GM18951 (cell line): ENCODE measurements around the gene KRTAP15-1.

Experiments used
- POLR2A ChIP-seq: IDR thresholded peaks from 4 replicates; pipeline ENCODE4 v1.6.1; 2011; ENCODE audit warnings: mild to moderate bottlenecking; ENCODE audit not compliant: insufficient read length, insufficient read depth; ENCODE audit errors: extremely low read depth
- in situ Hi-C: fragments of 300-500 bp; cut with MboI; formaldehyde crosslinking; loops from one replicate; pipeline ENCODE4 v1.12.0; 2022; ENCODE audit warnings: low sequenced_read_pairs, mixed read lengths, inconsistent platforms; ENCODE audit not compliant: unreplicated experiment

KRTAP15-1 gene, protein sequence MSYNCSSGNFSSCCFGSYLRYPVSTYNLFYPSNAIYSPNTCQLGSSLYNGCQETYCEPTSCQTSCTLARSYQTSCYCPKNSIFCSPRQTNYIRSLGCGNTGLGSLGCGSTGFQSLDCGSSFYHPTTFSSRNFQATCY

DNA sequence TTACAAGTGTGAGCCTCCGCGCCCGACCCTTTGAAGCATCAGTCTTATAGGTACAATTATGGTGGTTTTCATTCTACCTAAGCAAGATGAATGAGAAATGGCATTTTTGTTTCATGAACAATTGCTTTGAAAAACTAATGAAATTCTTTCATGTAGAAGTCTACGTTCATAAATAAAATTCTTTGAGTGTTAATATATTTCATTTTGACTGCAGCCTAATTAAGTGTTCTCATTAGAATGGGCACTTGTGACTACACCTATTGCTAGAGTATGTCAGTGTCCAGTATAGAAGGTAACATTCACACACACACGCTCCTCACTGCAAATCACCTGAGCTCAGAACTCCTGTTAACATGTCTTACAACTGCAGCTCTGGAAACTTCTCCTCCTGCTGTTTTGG, at the start of gene KRTAP15-1:
TSS of gene KRTAP15-1 (plus strand) at position 301 of the 400 bp plus-strand sequence. CDS start at position 354, 53 bp downstream.
- in situ Hi-C loops, result no loop called here
- TF ChIP-seq POLR2A, result no peak

DNA sequence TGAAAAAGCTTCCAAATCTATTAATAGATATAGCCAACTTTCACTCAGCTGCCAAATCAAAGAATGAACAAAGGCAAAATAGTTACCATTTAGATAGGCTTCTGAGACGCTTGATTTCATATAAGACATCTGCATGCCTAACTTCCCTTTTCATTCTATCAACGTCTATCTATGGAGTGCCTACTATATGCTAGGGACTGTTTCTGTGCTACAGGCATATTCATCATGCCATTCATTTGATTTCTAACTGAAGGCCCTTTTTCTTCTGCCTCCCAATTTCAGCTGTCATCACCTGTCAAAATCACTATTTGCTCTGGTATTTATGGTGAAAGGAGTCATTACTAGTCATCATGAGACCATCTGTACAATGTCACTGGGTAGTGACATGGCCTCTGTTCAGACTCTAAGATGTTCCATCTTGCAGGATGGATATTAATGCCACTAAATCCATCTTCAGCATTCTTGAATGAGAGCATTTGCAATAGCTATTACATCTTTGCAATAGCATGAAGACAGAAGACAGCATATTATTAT, 48.5 kb upstream of the KRTAP15-1 start:
- no peak for TF ChIP-seq POLR2A

DNA sequence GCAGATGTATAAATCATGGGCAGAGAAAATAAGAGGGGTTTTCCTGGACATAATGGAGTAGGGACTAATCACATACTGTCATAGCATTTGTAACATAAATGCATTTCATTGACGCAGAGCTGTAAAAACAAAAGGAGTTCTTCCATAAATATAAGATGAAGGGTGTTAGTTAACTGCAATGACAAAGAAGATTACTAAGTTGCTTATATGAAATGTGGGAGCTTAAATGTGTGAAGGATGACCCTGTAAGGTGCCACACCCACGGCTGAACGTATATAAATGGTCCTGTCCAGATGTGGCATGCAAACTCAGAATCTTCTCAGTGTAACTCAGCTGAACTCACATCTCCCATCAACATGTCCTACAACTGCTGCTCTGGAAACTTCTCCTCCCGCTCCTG, 44.3 kb upstream of the KRTAP15-1 start, which contains the start of gene KRTAP13-1:
TSS of gene KRTAP13-1 (plus strand) at position 301 of the 400 bp plus-strand sequence. CDS start at position 357, 56 bp downstream.
- in situ Hi-C loops, result no loop called here
- TF ChIP-seq POLR2A, result no peak

More for the DNA sequence above, 48.5 kb upstream of the KRTAP15-1 start:
- in situ Hi-C loops, result no loop called here

DNA sequence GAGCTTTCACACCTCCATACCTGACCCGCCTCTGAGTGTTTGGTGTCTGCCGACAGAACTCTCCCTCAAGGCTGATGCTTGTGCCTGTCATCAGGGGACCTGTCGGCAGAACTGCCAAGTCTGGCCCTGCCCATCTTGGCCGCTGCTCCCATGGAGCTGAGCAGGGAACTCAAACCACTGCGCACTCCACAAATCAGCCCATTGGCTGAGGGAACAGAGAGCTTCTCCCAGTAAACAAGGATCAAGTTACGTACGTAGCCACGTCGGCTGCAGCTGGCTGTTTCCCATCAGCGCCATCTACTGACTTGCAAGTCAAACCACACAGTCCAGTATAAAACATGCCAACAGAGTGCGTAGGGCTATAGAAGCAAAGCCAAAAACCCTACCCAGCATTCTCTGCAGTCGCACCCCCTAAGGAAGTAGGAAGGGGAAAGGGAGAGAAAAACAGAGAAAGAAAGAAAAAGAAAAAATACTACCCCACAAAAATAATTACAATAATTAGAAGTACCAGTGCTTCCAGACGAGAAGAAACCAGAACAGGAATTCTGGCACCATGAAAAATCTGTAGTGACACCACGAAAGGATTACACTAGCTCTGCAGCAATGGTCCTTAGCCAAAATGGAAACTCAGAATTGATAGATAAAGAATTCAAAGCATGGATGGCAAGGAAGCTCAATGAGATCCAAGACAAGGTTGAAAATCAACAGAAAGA, 31.1 kb upstream of the KRTAP15-1 start:
- TF ChIP-seq POLR2A, result no peak
- in situ Hi-C loops, result no loop called here

DNA sequence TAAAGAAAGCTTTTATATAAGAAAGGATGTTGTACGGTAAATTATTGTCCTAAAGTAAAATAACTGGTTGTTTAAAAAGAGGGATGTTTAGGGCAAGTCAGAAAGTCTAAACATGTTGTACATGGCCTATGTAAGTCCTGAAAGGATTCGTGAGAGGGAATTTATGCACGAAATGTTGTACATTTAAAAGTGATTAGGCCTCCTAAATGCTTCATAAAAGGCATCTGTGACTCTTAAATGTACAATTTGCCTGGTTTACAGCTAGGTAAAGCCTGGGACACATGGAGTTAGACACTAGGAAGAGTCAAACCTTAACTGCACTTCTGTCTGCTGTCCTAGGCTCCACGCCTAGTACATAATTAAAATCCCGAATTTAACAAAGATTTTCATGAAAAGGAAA, 24.1 kb upstream of the KRTAP15-1 start:
- no peak for TF ChIP-seq POLR2A
- in situ Hi-C loops, result no loop called here

DNA sequence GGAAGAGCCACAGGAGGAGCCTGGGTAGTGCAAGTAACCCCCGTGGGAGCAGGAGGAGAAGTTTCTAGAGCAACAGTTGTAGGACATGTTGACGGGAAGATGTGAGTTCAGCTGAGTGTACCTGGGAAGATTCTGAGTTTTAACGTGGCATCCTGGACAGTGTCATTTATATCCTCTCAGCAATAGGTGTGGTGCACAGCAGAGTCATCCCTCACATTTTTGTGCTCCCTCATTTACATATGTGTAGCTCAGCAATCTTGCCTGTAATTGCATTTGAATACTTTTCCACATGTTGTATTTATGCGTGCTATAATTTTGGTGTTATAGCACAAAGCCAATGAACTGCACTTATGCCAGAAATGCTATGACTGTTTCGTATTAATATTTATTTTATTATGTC, 14.2 kb upstream of the KRTAP15-1 start, which contains the start of gene KRTAP13-3:
TSS of gene KRTAP13-3 (minus strand) at position 101 of the 400 bp plus-strand sequence. CDS start at position 87, 14 bp downstream.
- in situ Hi-C loops, result no loop called here
- no peak for TF ChIP-seq POLR2A

DNA sequence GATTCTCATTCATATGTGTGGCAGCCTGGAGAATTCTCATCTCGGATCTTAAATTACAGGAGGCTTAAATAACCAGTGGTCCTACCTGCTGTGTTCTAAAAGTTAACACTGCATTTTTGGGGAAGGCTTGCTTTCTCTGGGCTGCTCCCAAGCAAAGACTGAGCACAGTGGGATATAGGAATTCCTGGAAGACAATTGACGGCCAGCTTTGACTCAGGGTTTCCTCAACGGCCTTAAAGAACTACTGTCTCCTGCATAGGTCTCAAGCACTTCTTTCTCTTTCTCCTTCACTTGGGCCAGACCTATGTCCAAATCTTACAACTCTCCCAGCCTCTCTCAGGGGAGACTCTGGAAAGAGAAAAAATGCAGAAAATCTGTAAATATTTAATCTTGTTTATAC, 13.3 kb upstream of the KRTAP15-1 start:
- TF ChIP-seq POLR2A, result no peak
- in situ Hi-C loops, result no loop called here

DNA sequence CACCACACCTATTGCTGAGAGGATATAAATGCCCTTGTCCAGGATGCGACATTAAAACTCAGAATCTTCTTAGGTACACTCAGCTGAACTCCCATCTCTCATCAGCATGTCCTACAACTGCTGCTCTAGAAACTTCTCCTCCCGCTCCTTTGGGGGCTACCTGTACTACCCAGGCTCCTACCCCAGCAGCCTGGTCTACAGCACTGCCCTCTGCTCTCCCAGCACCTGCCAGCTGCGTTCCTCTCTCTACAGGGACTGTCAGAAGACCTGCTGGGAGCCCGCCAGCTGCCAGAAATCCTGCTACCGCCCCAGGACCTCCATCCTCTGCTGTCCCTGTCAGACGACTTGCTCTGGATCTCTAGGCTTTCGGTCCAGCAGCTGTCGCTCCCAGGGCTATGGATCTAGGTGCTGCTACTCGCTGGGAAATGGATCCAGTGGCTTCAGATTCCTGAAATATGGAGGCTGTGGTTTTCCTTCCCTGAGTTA, 9.9 kb upstream of the KRTAP15-1 start, which contains the start of gene KRTAP13-4:
TSS of gene KRTAP13-4 (plus strand) at position 51 of the 486 bp plus-strand sequence. CDS start at position 107, 56 bp downstream.
- in situ Hi-C loops, result no loop called here

DNA sequence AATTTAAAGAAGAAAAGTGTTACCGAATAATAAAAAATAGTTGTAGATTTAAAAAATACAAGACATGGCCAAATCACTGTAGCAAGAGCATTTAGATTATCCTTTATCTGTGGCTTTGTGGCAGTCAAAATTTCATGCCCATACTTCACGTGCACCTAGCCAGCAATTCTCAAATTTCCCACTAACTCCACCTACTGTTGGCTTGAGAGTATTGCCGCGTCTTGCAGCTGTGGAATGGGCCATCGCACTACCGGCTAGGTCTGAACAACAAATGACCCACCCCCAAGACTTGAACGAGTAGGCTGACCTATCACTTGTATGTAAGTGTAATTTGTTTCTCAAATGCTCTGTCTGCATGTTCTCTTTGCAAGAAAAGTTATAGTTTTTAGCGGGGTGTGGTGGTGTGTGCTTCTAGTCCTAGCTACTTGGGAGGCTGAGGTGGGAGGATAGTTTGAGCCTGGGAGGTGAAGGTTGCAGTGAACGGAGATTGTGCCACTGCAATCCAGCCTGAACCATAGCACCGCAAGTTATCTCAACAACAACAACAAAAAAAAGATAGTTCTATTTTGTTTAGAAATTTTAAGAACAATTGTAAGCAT, 5.9 kb upstream of the KRTAP15-1 start:
- TF ChIP-seq POLR2A, result no peak
- in situ Hi-C loops, result no loop called here

More for the DNA sequence above, 9.9 kb upstream of the KRTAP15-1 start, which contains the start of gene KRTAP13-4:
- no peak for TF ChIP-seq POLR2A

DNA sequence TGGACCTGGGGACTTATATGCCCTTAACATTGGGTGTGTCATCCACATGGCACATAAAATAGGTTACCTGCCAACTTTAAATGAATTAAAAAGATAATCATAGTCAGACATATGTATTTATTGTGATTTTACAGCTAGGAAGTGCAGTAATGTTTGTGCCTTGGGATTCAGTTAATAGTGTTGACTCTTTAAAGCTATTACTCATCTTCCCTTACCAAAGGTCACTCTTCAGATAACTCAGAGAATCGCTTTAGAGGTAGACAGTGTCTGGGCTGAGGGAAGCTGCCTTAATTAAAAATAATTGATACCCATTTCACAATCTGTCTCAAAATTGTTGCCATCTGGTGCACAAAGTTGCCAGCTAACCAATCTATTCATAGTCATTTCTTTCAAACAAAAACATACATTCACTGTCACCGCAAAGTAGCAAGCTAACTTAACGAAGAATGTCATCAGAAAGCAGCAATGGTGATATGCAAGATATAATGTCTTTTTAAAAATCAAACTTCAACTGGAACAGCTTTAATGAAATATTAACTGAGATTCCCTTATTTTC, 3.0 kb upstream of the KRTAP15-1 start:
- TF ChIP-seq POLR2A, result no peak
- in situ Hi-C loops, result no loop called here

DNA sequence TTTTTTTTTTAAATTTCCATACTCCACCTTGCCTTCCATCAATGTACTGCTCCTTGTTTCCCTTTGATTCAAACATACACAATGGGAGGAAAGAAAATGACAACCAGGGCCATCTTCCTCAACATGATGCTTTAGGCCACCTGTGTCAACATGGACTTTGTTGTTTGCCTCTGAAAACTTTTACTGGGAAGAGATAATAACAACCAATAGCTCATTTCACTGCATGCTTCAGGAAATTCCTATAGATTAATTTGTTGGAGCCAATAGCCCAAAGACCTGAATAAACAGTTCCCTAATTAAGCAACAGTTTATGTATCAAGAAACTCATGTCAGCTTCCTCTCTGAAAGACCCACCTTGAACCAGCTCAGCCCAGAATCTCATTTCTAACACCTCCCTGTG, 3.2 kb downstream of the KRTAP15-1 start:
- in situ Hi-C loops, result no loop called here

DNA sequence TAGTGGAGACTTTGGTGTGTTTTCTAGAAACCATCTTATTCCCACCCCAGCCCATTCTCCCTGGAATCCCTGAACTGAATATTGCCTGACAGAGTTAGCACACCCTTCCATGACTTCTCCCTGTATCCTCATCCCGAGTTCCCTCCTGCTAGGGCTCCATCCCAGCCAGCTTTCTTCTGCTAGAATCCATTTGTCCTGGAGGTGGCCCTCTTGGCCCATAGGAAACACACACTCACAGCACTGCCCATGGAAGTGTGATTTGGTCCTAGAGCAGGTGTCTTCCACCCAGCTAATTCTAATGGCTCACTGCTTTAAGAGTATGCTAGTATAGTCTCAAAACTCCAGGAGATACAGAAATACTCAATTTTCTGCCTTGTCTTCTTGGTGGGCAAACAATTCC, 4.1 kb downstream of the KRTAP15-1 start:
- TF ChIP-seq POLR2A, result no peak
- in situ Hi-C loops, result no loop called here

More for the DNA sequence above, 3.2 kb downstream of the KRTAP15-1 start:
- TF ChIP-seq POLR2A, result no peak

DNA sequence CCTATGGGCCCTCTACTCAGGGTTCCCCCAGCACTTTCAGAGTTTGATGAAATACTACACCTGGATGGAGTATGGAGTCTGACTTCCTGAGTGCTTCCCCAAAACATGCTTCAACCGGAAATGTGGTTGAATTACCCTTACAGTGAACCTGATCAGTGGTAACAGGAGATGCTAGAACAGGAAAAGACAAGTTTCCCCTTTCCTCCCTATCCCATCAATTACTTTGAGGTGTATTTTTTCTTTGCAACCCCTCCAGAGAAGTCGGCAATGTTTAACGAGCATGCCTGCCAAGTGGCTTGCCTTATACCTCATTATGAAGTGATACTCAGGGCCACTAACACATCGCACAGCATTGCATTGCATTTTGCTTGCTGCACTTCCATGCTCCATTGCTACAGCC, 7.0 kb downstream of the KRTAP15-1 start:
- in situ Hi-C loops, result no loop called here
- no peak for TF ChIP-seq POLR2A
